Left forelimb (tissue), 1 donor: ENCODE results near the gene ZNF74.
"Not testable (repeated sequence)": the region's sequence is repeated elsewhere in the genome, so short reads cannot be mapped to it uniquely, and the experiment has no call there.

Experiments
- DNase-seq: peaks from one replicate; pipeline ENCODE4 v3.0.0-alpha.2; 2018; ENCODE audit warnings: low spot score

Gene ZNF74

DNA sequence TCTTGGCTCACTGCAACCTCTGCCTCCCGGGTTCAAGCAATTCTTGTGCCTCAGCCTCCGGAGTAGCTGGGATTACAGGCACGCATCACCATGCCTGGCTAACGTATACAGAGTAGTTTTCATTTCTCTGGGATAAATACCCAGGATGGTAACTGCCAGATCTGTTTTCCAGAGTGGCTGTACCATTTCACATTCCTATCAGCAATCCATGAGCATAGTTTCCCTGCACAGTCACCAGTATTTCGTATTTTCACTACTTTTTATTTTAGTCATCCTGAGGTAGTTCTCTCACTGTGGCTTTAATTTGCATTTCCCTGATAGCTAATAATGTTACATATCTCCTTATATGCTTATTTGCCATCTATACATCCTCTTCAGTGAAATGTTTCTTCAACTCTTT lies 54.7 kb downstream of the ZNF74 start:
- DNase-seq, result no peak

DNA sequence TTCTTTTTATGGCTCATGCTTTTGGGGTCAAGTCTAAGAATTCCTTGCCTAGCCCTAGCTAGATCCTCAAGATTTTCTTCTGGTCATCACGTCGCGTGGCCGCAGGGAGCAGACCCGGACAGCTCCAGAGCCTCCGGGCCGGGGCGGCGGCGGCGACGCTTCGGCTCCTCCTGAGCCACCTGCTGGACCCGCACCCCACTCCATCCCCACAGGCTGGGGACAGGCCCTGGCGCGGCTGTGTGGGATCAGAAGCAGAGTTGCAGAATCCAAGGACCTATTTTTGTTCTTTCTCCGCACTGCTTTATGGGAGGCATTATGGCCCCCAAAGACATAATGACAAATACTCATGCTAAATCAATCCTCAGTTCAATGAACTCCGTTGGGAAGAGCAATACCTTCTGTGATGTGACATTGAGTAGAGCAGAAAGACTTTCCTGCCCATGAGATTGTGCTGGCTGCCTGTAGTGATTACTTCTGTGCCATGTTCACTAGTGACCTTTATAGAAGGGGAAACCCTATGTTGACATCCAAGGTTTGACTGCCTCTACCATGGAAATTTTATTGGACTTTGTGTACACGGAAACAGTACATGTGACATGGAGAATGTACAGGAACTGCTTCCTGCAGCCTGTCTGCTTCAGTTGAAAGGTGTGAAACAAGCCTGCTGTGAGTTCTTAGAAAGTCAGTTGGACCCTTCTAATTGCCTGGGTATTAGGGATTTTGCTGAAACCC lies 56.0 kb downstream of the ZNF74 start:
- DNase-seq, result no peak

DNA sequence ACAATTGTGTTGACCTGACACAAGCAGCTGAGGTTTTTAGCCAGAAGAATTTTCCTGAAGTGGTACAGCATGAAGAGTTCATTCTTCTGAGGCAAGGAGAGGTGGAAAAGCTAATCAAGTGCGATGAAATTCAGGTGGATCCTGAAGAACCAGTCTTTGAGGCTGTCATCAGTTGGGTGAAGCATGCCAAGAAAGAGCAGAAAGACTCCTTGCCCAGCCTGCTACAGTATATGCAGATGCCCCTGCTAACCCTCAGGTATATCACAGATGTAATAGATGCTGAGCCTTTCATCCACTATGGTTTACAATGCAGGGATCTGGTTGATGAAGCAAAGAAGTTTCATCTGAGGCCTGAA lies 56.6 kb downstream of the ZNF74 start:
- no peak for DNase-seq

DNA sequence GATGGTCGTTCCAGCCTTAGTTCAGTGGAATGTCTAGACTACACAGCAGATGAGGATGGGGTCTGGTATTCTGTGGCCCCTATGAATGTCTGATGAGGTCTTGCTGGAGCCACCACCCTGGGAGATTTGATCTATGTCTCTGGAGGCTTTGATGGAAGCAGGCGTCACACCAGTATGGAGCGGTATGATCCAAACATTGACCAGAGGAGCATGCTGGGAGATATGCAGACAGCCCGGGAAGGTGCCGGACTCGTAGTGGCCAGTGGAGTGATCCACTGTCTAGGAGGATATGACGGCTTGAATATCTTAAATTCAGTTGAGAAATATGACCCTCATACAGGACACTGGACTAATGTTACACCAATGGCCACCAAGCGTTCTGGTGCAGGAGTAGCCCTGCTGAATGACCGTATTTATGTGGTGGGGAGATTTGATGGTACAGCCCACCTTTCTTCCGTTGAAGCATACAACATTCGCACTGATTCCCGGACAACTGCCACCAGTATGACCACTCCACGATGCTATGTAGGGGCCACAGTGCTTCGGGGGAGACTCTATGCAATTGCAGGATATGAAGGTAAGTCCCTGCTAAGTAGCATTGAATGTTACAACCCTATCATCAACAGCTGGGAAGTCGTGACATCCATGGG lies 57.3 kb downstream of the ZNF74 start:
- not testable (repeated sequence) for DNase-seq

DNA sequence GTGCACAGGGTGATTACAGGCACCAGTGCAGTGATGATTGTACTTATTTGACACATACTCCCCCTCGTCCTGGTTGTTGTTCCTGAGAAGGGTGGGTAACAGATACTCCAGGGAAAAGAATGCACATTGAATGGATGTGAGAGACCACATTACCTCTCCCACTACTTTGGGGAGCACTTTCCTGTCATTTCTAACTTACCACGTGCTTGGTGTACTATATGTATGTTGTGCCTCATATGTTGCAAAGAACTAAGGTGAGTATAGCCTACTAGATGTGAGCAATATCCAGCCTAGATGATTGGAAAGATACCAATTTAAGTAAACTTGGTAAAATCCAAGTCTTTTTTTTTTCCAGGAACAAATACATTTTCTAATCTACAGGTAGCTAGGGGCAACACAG lies 58.0 kb downstream of the ZNF74 start:
- DNase-seq, result no peak

DNA sequence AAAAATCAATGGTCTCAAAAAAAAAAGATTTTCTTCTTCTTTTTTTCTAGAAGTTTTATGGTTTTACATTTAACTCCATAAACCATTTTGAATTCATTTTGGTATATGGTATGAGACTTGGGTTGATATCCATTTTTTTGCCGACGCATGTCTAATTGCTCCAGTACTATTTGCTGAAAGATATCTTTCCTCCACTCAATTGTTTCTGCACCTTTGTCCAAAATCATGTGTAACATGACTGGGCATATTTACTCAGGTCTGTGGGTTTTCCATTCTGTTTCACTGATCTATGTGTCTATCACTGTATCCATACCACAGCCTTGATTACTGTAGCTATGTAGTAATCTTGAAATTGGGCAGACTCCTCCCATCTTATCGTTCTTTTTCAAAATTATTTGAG lies 59.3 kb downstream of the ZNF74 start:
- DNase-seq, result no peak

DNA sequence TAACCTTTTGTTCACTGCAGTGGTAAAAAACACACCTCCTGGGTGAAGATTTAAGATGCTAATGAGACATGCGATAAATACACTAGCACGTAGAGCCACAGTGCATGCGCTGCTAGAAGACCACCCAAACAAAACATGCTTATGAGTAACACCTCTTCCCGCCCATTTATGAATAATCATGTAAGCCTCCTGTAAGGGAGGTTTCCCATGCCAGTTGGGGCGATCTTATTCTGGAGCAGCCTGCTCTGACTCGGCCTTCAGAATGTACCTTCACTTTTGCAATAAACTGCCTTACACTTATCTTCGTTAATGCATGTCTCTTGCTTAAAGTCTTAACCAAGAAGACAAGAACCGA lies 61.7 kb downstream of the ZNF74 start:
- DNase-seq, result no peak

DNA sequence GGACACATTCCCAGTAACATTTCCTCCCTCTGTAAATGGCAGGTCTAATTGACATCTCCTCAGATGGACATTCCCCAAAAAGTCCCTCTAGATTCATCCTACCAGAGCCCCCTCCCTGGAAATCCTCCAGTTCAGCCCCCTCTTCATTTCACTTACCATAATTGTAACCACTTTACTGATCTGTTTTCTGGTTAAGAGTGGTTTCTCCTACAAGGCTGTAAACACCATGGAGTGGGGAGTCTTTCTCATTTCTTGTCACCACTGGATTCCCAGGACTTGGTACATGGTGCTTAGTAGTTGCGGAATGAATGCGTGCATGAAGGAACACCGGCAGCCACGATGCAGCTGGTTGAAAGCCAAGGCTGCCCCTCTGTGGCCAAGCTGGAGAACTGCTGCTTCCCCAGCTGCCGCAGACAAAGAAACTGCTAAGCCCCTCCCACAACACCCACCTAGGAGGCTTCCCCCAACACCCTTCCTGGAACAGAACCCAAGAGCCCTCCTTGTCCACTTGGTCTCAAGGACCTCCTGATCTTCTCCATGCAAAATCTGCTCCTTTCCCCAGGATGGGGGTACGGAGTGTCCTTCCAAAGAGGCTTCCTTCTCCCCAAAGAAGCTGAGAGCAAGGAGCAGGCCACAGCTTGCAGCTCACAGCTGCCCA lies 62.2 kb downstream of the ZNF74 start:
- DNase-seq, result peak; percentile 87

DNA sequence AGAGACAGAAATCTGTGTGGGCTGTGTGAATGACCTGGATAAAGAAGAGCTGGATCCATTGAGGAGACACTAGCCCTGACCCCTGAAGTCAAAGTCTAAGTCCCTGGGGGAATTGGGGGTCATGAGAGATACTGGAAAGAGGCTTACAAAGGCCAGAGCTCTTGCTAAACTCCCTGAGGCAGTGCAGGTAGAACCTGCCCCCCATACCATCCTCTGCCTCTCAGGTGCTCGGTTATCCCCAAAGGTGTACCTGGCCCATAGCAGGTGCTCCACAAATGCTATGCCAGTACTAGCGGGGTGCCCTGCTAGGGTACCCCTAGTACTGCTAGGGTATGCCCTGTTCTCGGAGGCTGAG lies 62.7 kb downstream of the ZNF74 start:
- DNase-seq, result no peak

DNA sequence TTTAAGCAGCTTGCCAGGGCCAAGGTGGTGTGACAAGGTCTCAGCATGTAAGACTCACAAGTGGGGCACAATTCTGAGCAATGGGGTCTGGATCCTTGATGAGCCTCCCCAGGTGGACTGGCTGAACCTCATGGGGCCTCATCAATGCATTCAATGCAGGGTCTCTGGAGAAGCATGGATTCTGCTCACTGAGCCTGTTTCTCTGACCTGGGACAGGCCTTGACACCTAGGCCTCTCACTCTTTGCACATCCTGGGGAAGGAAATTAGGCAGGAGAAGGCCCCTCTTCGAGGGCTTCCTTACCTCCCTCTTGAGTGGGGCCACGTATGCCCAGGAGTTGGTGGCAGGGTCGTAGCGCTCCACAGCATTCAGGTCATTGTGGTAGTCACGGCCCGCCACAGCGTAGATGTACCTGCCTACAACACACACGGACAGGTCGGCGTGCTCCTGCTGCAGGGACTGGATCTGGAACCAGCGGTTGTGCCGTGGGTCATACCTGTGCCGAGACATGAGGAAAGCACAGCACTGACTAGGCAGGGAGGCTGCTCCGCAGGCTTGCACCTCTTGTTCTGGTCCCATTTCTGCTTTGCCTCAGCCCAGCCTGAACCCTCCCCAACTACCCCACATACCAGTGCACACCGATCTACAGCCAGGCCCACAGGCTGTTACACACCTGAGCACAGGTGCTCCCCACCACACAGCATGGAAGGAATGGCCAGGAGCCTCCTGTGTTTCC lies 63.7 kb downstream of the ZNF74 start:
- DNase-seq, result no peak
